HG03558 (cell line): ENCODE measurements around the gene TSHR.
A peak's percentile ranks its signal among the peaks of the same experiment; 100 is the strongest.

Experiments
- ATAC-seq: cut with Tn5 transposase; IDR thresholded peaks from one replicate; pipeline ENCODE4 v1.9.1; 2021; ENCODE audit warnings: moderate number of reproducible peaks; ENCODE audit not compliant: unreplicated experiment; ENCODE audit errors: extremely low read depth

The TSHR gene

DNA sequence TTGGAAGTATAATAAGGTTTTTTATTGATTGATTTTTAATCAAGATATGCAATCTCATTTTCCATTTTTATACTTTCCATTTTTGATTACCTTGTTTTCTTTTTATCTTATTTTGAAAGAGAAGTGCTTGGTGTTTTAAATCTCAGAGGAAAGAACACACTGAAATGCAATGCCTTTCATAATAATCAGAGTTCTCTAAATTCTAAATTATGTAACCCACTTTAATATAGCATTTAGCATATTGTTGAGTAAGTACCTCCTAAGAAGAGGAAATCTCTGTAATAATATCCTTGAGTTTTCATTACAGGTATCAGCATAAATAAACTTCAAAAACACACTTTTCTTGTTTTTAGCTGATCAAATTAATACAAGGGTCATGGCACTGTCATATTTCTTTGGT lies 168.4 kb downstream of the TSHR start:
- ATAC-seq = no peak

DNA sequence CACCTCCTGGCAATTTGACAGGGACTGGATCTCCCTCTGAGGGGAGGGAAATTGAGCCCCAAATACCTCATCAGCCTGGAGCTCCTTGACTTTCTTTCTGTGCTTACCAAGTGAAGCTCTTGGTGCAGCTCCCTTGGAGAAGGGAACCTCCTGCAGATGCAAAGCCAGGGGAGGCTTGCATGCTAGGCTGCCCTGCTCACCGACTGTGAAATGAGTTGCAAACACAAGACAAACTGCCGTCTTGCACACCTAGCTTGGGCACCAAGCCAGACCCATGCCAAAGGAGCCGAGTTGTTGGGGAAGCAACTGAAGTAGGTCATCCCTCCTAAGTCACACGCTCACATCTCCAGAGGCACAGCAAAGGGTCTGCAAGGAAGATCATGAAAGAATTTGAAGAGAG lies 170.1 kb downstream of the TSHR start:
- ATAC-seq = no peak

DNA sequence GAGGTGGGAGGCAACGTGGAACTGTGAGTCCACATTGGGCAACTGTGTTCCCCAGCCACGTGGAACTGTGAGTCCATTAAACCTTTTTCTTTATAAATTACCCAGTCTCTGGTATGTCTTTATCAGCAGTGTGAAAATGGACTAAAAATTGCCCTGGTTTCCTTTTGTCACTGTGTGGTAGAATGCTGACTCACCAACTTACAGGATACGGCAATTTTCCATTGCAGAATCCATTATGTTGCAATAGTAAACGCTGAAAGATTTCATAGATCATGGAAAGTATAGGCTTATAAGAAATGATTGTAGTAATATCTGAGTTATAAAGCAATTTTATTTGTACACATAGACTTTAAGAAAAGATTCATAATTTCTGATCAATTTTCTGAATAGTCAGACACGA lies 172.4 kb downstream of the TSHR start:
- ATAC-seq = no peak

DNA sequence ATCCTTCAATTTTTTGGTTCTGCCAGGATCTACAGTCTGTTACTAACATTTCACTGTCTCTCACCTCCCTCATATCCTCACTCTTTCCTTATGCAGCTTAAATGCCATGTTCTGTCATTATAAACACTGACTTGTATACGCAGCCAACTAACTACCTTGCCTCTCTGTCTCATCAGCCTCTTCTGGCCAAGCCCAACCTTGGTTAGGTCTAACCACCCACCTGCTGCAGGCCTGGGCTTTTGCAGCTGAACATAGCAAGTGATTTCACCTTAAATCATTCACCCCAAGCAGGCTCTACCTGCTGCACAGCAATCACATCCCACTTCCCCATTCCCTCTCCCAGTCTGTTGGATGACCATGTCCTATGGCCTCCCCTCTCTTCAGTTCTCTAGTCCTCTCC lies 173.8 kb downstream of the TSHR start:
- no peak for ATAC-seq

DNA sequence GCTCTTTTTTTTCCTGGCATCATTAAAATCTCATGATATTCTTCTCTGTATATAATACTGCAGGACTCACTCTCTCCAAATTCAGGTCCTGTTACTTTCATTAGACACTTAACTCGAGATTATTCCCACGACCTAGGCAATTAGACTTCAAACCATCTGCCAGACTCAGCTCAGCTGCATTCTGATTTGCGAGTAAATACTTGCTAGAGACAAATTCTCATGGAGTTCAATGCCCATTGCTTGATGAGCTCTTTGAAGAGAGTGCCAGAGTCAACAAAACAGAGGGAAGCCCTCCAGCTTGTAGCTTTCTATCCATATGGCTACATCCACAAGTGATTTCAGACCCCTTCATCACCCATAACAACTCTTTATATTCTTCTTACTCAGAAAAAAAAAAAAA lies 177.0 kb downstream of the TSHR start:
- ATAC-seq = no peak

DNA sequence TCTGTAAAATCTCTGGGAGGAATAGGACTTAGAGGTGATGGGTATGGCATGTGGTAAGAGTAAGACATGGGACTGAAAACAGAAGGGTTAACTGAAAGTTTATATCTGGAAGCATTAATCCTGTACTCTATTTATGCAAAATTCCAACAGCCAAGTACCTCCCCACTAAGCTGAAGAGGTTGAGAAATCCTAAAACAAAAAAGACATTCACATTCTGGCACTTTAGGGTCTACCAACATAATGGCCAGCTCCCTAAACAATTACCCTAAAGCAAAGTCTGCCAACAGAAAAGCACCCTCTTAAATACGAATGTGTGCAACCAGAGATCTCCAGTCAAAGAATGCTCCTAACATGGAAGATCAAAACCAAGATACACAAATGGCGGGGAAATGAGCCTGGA lies 178.0 kb downstream of the TSHR start:
- no peak for ATAC-seq

DNA sequence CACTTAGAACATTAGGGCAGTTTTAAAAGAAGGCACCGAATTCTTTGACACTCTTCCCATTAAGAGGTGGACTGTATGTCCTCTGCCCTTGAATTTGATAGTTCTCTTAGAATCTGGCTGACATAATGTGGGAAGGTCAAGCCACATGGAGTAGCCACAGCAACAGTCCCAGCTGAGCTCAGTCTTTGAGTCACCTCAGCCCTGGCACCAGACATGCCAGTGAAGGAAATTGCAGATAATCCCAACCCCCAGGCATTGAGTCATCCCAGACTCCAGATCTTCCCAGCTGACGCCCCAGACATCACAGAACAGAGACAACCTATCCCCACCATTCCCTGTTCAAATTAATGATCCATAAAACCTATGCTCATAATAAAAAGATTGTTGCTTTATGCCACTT lies 181.9 kb downstream of the TSHR start:
- ATAC-seq = no peak

DNA sequence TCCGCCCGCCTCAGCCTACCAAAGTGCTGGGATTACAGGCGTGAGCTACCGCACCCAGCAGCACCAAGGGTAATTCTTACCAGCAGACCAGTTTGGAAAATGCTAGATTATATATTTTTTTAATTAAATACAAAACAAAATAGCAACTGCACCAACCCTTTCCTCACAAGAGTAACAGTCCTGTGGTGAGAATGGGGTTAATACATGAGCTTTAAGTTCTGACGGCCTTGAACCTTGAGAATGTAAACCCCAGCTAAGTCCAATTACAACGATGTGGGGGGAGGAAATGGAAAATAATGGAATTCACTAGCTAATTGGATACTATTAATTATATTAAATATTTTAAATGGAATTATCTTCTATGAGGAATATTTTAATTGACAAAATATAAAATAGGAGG lies 183.0 kb downstream of the TSHR start:
- no peak for ATAC-seq

DNA sequence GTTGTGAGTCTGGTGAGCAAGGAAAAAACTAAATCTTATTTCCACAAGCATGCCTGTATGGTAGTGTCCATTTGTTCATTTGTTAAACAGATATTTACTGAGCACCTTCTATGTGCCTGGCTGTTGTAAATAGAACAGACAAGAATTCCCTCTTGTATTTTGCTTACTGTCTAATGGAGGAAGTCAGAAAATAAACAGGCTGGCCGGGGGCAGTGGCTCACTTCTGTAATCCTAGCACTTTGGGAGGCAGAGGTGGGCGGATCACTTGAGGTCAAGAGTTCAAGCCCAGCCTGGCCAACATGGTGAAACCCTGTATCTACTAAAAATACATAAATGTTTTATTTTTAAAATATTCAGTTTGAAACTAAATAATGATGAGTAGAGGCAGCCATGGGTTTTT lies 186.0 kb downstream of the TSHR start:
- ATAC-seq = no peak

DNA sequence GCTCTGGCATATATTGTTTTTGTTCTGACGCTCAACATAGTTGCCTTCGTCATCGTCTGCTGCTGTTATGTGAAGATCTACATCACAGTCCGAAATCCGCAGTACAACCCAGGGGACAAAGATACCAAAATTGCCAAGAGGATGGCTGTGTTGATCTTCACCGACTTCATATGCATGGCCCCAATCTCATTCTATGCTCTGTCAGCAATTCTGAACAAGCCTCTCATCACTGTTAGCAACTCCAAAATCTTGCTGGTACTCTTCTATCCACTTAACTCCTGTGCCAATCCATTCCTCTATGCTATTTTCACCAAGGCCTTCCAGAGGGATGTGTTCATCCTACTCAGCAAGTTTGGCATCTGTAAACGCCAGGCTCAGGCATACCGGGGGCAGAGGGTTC lies 188.4 kb downstream of the TSHR start:
- no peak for ATAC-seq

DNA sequence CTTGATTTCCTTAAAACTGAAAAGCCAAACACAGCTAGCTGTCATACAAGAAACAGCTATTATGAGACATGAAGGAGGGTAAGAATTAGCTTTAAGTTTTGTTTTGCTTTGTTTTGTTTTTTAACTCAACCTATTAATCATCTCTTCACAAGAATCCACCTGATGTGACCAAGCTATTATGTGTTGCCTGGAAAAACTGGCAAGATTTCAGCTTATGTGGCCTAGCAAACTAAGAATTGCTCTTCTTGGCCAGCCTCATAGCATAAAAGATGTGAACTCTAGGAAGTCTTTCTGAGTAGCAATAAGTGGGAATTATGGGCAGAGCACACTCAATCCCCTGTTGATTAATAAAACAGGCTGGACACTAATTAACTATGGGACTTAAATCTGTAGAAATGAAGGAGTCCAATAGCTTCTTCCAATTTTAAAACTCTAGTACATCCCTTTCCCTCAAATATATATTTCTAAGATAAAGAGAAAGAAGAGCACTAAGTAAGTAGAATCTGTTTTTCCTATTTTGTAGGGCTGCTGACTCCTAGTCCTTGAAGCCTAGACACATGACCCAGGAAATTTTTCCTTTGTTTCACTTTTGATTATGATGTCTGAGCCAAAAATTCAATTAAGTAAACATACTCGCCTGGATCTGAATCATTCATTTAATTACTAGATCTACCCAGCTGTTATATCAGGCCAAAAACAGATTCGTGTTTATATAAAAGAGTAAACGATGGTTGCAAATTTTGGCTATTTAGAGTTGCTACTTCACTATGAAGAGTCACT lies 189.6 kb downstream of the TSHR start:
- ATAC-seq = no peak

DNA sequence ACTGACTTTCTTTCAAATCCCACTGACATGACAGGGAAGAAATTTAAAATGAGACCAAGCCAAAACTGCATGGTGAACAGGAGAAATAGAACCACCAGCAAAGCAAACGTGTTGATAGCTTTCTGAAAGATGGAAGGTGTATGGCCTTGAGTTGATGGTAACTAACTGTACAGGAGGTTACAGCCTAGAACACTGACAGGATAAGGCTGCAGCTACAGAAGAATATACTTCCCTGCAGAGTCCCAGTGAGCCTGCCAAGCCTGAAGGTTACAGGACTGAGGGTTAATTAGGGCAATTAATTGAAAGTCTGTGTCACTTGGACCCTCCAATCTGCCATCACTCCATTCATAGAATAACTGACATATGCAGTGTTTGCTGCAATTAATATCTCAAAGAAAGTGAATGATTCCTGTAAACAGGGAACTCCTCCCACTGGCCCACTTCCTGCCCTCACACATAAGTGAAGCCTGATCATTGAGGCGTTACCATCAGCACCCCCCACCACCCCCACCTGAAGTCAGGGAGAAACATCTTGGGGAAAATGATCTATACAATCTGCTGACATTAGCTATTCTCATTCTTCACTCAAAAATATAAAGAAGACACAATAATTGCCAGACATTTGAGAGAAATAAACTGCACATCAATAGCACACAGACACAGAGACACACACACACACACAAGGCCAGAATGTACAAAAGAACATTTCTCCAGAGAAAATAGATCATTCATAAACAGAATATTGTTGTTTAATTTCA lies 191.9 kb downstream of the TSHR start:
- no peak for ATAC-seq

DNA sequence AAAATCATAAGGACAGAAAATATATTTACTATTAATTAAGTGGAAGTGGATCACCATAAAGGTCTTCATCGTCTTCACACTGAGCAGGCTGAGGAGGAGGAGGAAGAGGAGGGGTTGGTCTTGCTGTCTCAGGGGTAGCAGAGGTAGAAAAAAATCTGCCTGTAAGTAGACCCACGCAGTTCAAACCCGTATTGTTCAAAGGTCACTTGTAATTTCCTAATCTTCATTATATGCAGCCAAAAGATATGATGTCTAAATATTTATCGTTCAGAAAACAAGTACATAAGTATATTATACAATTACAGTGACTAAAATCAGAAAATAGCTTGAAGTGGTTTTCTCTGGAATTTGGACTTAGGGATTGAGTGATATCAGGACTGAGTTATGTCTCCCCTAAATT lies 193.2 kb downstream of the TSHR start:
- ATAC-seq = no peak

DNA sequence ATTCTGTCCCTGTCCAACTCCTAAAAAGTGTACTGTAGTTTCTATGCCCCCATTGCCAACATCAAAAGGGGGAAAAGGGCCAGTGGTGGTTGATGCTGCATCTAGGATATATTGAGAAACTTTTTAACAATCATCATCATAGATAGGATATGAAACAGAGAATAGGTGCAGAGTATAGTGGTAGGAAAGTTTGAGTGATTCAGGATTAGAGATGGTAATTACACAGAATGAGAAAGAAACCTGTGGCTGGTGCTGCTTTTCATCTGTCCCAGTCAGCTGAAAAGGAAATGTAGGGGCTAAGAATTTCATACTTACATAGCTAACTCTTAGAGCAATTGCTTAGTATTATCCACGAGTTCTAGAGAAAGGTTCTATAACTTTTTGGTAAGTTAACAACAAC lies 197.8 kb downstream of the TSHR start:
- no peak for ATAC-seq

DNA sequence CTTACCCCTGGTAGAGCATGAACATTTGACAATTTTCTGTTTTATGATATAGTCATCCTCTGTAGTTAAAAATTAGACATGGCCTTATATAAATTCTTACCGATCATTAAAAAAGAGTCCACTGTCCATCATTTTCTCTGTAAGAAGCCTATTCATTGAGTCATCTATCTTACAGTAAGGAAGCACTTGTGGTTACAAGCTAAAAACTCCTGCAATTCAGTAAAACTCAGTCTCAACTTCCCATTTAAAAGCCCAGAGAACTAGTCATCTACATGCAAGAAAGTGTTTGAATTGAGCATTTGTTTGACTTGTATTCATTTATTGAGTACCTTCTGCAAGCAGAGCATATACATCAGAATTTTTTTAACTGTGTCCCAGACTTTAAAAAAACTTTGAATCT lies 202.0 kb downstream of the TSHR start:
- no peak for ATAC-seq

DNA sequence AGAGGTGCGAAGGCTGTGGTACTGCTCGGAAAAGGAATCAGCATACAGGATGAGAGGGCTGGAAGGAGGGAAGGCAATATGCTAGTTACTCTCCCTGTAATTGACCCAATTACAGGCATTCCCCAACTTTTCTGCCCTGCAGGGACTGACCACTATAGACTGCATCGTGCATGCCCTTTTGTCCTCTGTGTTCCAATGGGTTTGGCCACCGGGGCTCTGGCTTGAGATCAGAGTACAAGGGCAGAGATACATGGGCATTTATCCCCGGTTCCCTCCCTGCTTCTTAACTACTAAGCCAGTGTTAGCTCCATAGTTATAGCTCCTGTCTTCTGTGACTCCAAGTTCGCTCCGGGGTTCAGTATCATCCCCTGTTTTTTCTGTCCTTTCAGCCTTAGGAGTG lies 205.7 kb downstream of the TSHR start:
- ATAC-seq = no peak

DNA sequence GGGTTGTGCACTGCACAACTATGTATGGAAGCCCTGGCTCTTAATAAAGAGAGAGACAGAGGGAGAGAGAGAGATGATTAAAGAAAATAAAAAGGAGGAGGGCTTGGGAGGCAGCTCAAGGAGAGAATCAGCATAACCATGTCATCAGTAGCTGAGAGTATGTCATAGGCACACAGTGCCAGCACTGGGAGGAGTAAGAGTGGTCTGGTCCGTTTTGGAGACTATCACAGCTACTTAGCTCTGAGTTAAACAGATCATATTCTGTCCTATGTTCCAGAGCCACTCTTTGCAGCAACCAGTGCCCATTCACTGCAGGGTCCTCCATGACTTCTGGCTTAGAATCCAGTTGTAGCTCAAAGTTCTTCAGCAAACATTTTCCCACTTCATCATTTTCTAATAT lies 206.3 kb downstream of the TSHR start:
- ATAC-seq = no peak

DNA sequence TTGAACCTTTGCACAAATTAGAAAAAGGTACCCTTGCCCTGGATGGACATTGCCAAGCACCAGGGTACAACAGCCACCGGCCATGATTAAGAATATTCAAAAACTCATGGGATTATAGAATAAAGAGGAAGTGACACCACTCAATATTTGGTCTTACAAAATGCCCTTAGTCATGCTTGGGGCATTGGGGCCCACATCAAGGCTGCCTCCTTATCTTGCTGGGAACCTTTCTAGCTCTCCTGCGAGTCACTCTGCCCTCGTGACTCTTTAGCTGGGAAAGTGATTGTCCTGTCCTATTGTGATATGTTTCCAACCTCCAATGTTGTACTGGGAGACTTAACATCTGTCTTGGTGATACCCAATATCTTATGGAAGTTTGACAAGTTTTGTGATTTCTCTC lies 207.5 kb downstream of the TSHR start:
- ATAC-seq = no peak

DNA sequence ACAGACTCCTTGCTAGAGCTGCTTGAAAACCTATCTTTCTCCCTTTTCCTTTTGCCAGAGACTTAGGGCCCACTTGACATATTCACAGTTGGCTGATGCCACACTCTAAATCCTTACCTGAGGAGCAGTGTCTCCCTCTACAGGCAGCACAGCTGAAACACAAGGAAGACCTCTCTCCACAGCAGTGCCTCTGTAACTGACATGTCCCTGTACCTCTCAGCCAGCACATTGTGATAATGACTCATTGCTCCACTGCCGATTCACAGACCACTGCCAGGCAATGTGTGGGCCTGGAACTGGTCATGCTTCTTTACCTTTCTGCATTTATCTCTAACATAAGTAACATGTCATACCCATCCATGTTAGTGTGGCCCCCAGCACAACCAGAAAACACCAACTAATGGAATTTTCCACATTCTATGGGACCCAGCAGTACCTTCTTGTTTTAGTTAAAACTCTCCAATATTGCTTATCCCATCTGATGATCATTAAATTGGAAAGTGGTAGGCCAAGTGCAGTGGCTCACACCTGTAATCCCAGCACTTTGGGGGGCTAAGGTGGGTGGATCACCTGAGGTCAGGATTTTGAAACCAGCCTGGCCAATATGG lies 208.8 kb downstream of the TSHR start:
- ATAC-seq = peak; percentile 94

DNA sequence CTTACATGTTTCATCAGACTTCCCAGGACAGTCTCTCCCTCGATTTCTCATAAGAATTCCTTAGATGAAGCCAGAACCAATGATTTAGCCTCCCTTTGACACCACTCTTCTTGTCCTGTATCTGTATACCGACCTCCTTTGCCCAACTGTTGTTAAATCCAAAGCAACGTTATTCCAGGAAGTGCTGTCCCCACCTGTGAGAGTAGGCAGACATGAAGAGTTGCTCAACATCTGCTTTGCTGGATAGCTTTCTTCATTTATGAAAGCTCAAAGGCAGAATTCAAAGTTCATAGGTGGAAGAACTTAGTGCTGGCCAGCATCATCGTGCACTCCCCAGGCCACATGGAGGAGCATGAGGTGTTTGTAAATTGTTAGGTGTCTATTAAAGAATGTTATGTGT lies 209.8 kb downstream of the TSHR start:
- no peak for ATAC-seq

DNA sequence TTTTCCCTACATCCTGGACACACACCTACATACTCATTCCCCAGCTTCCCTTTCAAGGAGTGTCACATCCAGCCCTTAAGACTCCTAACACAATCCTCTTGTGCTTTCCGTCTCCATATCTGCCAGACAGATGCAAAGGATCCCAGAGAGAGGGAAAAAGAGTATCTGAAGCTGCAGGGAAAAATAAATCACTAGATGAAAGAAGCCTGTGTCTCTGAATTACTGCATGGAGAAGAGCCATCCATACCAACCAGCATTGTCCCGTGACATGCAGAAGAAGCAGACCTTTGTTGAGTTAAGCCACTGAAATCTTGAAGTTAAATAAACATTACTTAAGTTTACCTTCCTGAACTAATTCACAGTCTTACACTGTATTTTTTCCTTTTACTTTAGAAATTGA lies 210.7 kb downstream of the TSHR start:
- no peak for ATAC-seq

DNA sequence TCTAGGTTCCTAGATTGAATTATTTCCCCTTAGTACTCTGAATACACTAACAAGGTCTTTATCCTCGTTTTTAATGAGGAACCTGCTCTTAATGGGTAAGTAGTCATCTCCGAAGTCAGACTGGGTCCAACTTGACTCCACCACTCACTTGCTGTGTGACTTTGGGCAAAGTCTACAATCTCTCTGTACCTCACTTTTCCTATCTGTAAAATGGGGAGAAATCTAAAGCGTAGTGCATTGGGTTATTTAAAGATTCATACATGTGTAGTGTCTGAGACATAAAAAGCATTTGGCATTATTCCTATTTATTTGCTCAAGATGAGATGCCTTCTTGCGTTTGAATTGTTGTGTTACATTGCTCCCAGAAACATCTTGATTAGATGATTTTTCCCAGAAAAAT lies 213.8 kb downstream of the TSHR start:
- no peak for ATAC-seq
